ENCODE data around the gene GRK3. TPM values are rescaled to one million over a fixed set of nuclear protein-coding genes. Genes with fewer than 3 reads are reported as not detected.
A peak's percentile ranks its signal among the peaks of the same experiment; 100 is the strongest.

The GRK3 gene
- total RNA-seq, 1 donor from 2014 or later: 74.9 TPM

DNA sequence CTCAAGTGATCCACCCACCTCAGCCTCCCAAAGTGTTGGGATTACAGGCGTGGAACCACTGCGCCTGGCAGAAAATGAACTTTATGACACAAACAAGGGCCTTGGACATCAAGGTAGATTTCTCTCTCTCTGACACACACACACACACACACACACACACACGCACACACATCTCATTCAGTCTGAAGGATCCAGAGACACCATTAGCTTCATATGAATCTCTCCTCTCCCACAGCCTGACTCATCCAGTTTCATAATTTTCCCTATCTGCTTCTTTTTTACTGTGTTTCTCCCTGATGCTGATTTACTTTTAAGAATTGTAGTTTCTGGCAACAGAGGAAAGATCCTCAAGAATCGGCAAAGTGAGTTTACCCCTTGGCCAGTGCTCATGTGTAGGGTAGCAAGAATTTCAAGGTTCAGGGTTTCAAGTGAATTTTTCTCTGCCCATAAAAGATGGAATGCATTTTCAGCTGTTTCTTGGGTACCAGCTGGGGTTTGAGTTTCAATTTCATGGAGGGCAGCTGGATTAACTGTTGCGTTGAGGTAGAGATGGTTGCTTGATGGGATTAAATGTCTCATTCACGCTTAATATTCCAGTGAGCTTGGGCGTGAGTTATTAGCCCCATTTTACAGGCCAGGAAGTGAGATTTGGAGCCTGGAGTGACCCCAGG lies 181.0 kb downstream of the GRK3 start:
- no peak for TF ChIP-seq CTCF (IDR thresholded peaks at IDR 0.05)
- no peak for DNase-seq (ENCODE audit: low spot score in 2 of 2)
- Histone ChIP-seq H3K36me3 (no peaks in the 10 kb centered on the region), H3K27ac (peak overlapping the region; percentile 71 to 81), H3K9me3 (no peaks in the 10 kb centered on the region), H3K27me3 (no peaks in the 10 kb centered on the region), H3K4me3 (no peak overlapping the region), H3K4me1 (peaks cover 5 to 27% of the 10 kb centered on the region in 2 donors)
- intact Hi-C loops (cut with DNase I): loop anchor here (10.0 kb wide), 1 partner anchor 851 kb away; no protein-coding TSS in a partner anchor

DNA sequence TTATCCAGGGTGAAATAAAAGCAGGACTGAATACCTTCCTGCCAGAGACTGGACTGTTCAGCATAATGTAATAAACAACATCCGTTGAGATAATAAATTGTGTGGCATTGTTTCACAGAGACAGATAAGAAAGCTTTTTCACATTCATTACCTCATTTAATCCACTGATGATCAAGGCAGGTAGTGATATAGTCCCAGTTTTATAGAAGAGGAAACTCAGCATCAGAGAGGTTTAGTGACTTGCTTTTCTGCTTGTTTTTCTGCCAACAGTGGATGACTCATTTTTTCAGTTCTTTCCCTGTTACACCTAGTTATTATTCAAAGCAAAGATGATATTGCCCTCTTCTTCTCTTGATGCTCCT lies 181.5 kb downstream of the GRK3 start:
- no peaks in the 10 kb centered on the region for H3K9me3 ChIP-seq
- peak overlapping the region; percentile 71 to 81 for H3K27ac ChIP-seq
- intact Hi-C loops (cut with DNase I): loop anchor here (10.0 kb wide), 1 partner anchor 851 kb away; no protein-coding TSS in a partner anchor
- DNase-seq (ENCODE audit: low spot score in 2 of 2): no peak
- no peak for TF ChIP-seq CTCF (IDR thresholded peaks at IDR 0.05)
- no peaks in the 10 kb centered on the region for H3K36me3 ChIP-seq
- H3K4me1 ChIP-seq: peaks cover 5 to 27% of the 10 kb centered on the region in 2 donors
- H3K27me3 ChIP-seq: no peaks in the 10 kb centered on the region
- H3K4me3 ChIP-seq: no peak overlapping the region

DNA sequence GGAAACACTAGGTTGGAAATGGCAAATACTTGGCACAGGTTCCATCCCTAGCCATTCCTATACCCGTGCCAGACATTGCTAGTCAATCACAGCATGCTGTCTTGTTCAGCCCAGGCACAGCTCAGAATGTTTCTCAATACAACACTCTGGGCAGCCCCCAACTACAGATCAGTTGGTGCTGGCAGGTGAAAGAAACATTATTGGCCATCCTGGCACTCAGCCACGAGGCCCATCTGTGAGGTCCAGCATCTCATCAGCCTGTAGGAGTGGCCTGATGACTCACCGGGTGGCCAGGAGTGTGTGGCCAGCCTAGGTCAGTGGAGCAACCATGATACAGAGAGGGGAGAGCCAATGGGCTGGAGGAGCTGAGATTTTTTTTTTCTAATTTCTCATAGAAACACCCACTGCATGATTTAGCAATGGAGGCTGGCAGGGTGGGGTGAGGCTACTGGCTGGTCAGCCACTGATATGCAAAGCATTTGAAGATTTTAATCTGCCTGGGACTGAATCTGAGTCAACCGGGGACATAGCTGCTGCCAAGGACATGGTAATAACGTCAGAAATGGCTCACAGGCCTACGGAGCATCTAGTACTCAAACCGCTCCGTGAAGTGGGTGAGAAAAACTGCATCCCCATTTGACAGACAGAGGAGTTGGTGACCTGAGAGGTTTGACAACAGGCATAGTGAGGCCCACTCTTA lies 182.9 kb downstream of the GRK3 start:
- Histone ChIP-seq H3K27me3 (no peaks in the 10 kb centered on the region), H3K4me1 (peaks cover 5 to 27% of the 10 kb centered on the region in 2 donors), H3K27ac (peak overlapping the region; percentile 85 to 86), H3K9me3 (no peaks in the 10 kb centered on the region), H3K36me3 (no peaks in the 10 kb centered on the region), H3K4me3 (peak overlapping the region; percentile 9 to 16)
- TF ChIP-seq CTCF (IDR thresholded peaks at IDR 0.05): no peak
- peak; percentile 87 to 97 for DNase-seq (ENCODE audit: low spot score in 2 of 2)
- intact Hi-C loops (cut with DNase I): loop anchor here (1.0 to 10.0 kb wide), 2 partner anchors 8 to 853 kb away; no protein-coding TSS in a partner anchor

DNA sequence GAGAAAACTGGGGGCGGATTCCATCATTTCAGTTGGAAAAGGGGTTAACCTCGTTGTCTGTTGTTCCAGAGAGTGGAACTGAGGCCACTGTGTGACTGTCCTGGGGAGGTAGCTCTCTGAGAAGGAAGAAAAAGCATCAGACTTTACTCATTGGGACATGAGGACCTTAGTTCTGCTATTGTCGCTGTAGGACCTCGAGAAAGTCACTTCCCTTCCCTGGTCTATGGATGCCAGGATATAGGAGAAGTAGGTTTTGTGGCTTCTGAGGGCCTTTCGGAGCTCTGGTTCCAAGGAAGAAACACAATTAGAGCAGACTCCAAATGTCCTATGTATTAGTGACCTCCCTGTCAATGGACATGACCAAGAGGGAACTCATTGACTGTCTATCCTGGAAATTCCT lies 183.7 kb downstream of the GRK3 start:
- peak overlapping the region; percentile 85 to 86 for H3K27ac ChIP-seq
- H3K36me3 ChIP-seq: no peaks in the 10 kb centered on the region

DNA sequence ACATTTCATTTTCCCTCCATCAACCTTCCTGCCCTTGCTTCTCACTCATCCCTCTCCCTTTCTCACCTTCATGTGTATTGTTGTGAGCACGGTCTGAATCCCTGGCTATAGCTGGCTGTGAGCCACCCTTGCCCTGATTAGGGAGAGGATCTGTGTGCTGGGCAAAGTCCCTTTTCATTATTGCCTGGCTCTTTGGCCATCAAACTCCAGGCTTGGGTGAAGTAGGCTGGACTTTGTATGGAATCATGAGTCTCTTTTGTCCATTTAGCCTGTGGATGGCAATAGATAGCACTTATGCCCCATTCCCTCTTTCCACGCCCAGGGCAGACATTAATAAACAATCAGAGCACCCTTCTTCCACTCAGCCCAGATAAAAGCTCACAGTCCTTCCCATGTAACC lies 184.2 kb downstream of the GRK3 start:
- no peaks in the 10 kb centered on the region for H3K36me3 ChIP-seq
- peaks cover 5 to 27% of the 10 kb centered on the region in 2 donors for H3K4me1 ChIP-seq
- H3K9me3 ChIP-seq: no peaks in the 10 kb centered on the region
- intact Hi-C loops (cut with DNase I): loop anchor here (10.0 kb wide), 1 partner anchor 854 kb away; no protein-coding TSS in a partner anchor
- TF ChIP-seq CTCF (IDR thresholded peaks at IDR 0.05): no peak
- no peak for DNase-seq (ENCODE audit: low spot score in 2 of 2)
- H3K27ac ChIP-seq: peak overlapping the region; percentile 85 to 86
- H3K4me3 ChIP-seq: no peak overlapping the region
- H3K27me3 ChIP-seq: no peaks in the 10 kb centered on the region

More for the DNA sequence above, 183.7 kb downstream of the GRK3 start:
- Histone ChIP-seq H3K27me3 (no peaks in the 10 kb centered on the region), H3K9me3 (no peaks in the 10 kb centered on the region), H3K4me1 (peaks cover 5 to 27% of the 10 kb centered on the region in 2 donors), H3K4me3 (peak overlapping the region; percentile 2 to 8)
- intact Hi-C loops (cut with DNase I): loop anchor here (10.0 kb wide), 1 partner anchor 853 kb away; no protein-coding TSS in a partner anchor
- TF ChIP-seq CTCF (IDR thresholded peaks at IDR 0.05): no peak
- DNase-seq (ENCODE audit: low spot score in 2 of 2): no peak

All from ascending aorta (tissue), 2 donors.